ENCODE measurements around the gene ZFP92. TPM values are rescaled to one million over a fixed set of nuclear protein-coding genes. Genes with fewer than 3 reads are reported as not detected.
A peak's percentile ranks its signal among the peaks of the same experiment; 100 is the strongest.

Gene ZFP92
- total and polyA plus RNA-seq, 2 donors (not counting 3 experiments of a cell fraction or from before 2014, with no cell fraction given) = 0.36 to 1.2 TPM

DNA sequence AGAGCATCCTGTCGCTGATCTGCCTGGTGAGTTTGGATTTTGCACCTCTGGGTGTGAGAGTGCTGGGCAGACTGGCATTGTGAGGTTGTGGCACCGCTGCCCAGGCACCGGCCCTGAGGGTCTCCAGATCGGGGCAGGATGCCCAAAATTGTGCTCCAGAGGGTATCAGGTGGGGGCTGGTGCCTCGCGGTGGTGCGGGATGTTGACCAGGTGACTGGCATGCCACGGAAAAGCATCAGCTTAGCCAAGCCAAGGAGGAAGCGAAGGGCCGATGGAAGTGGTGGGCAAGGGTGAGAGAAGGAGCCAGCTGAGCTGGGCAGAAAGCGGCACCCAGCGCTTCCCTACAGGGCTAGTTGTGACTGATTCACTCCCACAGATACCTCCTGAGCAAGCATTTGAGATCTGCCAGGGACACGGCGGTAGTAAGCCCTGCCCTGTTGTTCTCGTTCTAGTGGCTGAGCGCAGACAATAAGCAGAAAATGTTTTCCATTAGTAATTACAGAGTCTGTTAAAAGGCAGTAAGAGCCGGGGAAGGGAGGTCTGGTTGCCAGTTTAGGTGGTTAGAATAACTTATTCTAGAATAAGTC is 809 bp downstream of the ZFP92 start:
- dilution Hi-C loops (cut with MboI; ENCODE audit: extremely low pct_ligation_motif_present, low sequenced_read_pairs) (no loop called here), intact Hi-C loops (cut with micrococcal nuclease) (no loop called here)
- Histone ChIP-seq H2AFZ (ENCODE audit: low read depth, low read length) (peak overlapping the region; percentile 71), H3K36me3 (ENCODE audit: control insufficient read depth in 2 of 2, extremely low read depth in 1 of 2, insufficient read depth in 2 of 2, low read length in 2 of 2) (no peaks in the 10 kb centered on the region), H3K4me2 (ENCODE audit: insufficient read depth, low read length) (peak overlapping the region; percentile 36), H3K4me3 (replicated peaks in 1 of 3; ENCODE audit: insufficient read depth in 1 of 3, low read depth in 1 of 3, low read length in 3 of 3) (peak overlapping the region; percentile 36 to 43 (median 37)), H3K79me2 (ENCODE audit: control insufficient read depth, insufficient read depth, low read length) (no peaks in the 10 kb centered on the region), H3K9me1 (replicated peaks; ENCODE audit: control insufficient read depth, extremely low read depth, insufficient read depth, low read length) (no peaks in the 10 kb centered on the region), H3K9me3 (replicated peaks; ENCODE audit: control insufficient read depth, insufficient read depth, low read length) (no peaks in the 10 kb centered on the region), H3K27ac (ENCODE audit: insufficient read depth, low read depth, low read length) (no peak overlapping the region), H3K27me3 (ENCODE audit: control insufficient read depth in 2 of 2, insufficient read depth in 2 of 2, low read length in 2 of 2) (no peaks in the 10 kb centered on the region), H4K20me1 (replicated peaks; ENCODE audit: control insufficient read depth, extremely low read depth, insufficient read depth, low read length) (no peaks in the 10 kb centered on the region), H3K4me1 (ENCODE audit: control insufficient read depth, extremely low read depth, insufficient read depth, low read length) (peaks cover 6% of the 10 kb centered on the region), H3K9ac (replicated peaks; ENCODE audit: extremely low read depth, insufficient read depth, low read length) (peak overlapping the region; percentile 9)
- no peak for TF ChIP-seq POLR2AphosphoS5 (IDR thresholded peaks at IDR 0.05; ENCODE audit: insufficient read depth, low read depth, low read length)
- TF ChIP-seq GATA2 (IDR thresholded peaks at IDR 0.05; ENCODE audit: insufficient read depth, insufficient read length, low read depth, low read length) = no peak
- no peak for TF ChIP-seq FOS (IDR thresholded peaks at IDR 0.05; ENCODE audit: borderline replicate concordance, insufficient read depth, low read length)
- no peak for TF ChIP-seq JUN (IDR thresholded peaks at IDR 0.05; ENCODE audit: borderline replicate concordance, insufficient read depth, insufficient read length, low read depth)
- TF ChIP-seq POLR2A (IDR thresholded peaks at IDR 0.05; ENCODE audit: low read depth, low read length) = no peak
- TF ChIP-seq EZH2 (IDR thresholded peaks at IDR 0.05; ENCODE audit: borderline replicate concordance, low read depth, low read length, severe bottlenecking) = no peak
- TF ChIP-seq, protein P1, sequence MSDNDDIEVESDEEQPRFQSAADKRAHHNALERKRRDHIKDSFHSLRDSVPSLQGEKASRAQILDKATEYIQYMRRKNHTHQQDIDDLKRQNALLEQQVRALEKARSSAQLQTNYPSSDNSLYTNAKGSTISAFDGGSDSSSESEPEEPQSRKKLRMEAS (IDR thresholded peaks at IDR 0.05; ENCODE audit: insufficient read depth, insufficient read length) = no peak
- TF ChIP-seq, protein P2, sequence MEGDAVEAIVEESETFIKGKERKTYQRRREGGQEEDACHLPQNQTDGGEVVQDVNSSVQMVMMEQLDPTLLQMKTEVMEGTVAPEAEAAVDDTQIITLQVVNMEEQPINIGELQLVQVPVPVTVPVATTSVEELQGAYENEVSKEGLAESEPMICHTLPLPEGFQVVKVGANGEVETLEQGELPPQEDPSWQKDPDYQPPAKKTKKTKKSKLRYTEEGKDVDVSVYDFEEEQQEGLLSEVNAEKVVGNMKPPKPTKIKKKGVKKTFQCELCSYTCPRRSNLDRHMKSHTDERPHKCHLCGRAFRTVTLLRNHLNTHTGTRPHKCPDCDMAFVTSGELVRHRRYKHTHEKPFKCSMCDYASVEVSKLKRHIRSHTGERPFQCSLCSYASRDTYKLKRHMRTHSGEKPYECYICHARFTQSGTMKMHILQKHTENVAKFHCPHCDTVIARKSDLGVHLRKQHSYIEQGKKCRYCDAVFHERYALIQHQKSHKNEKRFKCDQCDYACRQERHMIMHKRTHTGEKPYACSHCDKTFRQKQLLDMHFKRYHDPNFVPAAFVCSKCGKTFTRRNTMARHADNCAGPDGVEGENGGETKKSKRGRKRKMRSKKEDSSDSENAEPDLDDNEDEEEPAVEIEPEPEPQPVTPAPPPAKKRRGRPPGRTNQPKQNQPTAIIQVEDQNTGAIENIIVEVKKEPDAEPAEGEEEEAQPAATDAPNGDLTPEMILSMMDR (IDR thresholded peaks at IDR 0.05; ENCODE audit: extremely low read depth in 1 of 2, insufficient read depth in 1 of 2, low read depth in 1 of 2, low read length in 2 of 2) = no peak
- TF ChIP-seq MYC (IDR thresholded peaks at IDR 0.05; ENCODE audit: low read depth, low read length) = no peak
- ChIA-PET CTCF (no interaction called here), POLR2A (interaction anchor here (0.6 kb wide), 1 partner anchor 101 kb away, joined by 3 read pairs; no protein-coding TSS in a partner anchor)
- DNase-seq (ENCODE audit: low read depth, low spot score) (no peak), FAIRE-seq (no peak)
- BruUV-seq (replicated peaks) = no TSS peak

Measured in endothelial cell of umbilical vein (primary cell).